Measurements from ENCODE around the gene FNDC3A.

DNA sequence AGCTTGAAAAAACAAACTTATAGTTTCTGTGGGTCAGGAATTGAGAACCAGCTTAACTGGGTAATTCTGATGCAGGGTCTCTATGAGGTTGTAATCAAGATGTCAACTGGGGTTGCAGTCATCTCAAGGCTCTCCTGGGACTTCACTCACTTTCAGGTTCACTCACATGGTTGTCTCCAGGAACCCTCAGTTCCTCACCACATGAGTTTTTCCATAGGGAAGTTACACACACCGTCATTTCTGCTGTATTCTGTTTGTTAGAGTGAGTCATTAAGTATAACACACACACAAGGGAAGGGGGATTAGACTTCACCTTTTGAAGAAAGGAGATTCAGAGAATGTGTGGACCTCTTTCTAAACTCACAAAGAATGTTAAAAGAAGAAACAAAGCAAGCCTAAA, 209.6 kb downstream of the FNDC3A start:
- TF ChIP-seq, protein P1, sequence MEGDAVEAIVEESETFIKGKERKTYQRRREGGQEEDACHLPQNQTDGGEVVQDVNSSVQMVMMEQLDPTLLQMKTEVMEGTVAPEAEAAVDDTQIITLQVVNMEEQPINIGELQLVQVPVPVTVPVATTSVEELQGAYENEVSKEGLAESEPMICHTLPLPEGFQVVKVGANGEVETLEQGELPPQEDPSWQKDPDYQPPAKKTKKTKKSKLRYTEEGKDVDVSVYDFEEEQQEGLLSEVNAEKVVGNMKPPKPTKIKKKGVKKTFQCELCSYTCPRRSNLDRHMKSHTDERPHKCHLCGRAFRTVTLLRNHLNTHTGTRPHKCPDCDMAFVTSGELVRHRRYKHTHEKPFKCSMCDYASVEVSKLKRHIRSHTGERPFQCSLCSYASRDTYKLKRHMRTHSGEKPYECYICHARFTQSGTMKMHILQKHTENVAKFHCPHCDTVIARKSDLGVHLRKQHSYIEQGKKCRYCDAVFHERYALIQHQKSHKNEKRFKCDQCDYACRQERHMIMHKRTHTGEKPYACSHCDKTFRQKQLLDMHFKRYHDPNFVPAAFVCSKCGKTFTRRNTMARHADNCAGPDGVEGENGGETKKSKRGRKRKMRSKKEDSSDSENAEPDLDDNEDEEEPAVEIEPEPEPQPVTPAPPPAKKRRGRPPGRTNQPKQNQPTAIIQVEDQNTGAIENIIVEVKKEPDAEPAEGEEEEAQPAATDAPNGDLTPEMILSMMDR (IDR thresholded peaks at IDR 0.05; ENCODE audit: low read length) = no peak
- TF ChIP-seq EZH2 (optimal IDR thresholded peaks at IDR 0.05; ENCODE audit: low read depth, low read length) (no peak), EZH2phosphoT487 (IDR thresholded peaks at IDR 0.05; ENCODE audit: low read length) (no peak)

Measured in MM.1S (cell line).